ENCODE data around the gene OSBPL2. TPM values are rescaled to one million over a fixed set of nuclear protein-coding genes. Genes with fewer than 3 reads are reported as not detected.

The OSBPL2 gene
- total RNA-seq, 4 donors from 2014 or later = 25.3 to 43.1 (median 27.6) TPM

DNA sequence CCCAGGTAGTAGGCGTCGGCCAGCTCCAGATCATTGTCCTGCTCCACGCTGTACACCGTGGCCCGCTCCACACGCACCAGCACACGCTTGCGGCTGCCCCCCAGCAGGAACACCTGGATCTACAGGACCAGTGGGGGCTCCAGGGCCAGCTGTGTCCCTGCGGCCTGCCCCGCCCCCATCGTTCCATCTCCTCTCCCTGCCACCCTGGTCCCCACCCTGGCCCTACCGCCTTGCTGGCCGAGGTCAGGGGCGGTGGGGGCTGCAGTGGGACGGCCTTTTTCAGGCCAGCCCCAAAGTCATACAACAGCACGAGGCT lies 74.3 kb downstream of the OSBPL2 start:
- TF ChIP-seq, protein P1, sequence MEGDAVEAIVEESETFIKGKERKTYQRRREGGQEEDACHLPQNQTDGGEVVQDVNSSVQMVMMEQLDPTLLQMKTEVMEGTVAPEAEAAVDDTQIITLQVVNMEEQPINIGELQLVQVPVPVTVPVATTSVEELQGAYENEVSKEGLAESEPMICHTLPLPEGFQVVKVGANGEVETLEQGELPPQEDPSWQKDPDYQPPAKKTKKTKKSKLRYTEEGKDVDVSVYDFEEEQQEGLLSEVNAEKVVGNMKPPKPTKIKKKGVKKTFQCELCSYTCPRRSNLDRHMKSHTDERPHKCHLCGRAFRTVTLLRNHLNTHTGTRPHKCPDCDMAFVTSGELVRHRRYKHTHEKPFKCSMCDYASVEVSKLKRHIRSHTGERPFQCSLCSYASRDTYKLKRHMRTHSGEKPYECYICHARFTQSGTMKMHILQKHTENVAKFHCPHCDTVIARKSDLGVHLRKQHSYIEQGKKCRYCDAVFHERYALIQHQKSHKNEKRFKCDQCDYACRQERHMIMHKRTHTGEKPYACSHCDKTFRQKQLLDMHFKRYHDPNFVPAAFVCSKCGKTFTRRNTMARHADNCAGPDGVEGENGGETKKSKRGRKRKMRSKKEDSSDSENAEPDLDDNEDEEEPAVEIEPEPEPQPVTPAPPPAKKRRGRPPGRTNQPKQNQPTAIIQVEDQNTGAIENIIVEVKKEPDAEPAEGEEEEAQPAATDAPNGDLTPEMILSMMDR (IDR thresholded peaks at IDR 0.05; ENCODE audit: low read depth) = no peak

DNA sequence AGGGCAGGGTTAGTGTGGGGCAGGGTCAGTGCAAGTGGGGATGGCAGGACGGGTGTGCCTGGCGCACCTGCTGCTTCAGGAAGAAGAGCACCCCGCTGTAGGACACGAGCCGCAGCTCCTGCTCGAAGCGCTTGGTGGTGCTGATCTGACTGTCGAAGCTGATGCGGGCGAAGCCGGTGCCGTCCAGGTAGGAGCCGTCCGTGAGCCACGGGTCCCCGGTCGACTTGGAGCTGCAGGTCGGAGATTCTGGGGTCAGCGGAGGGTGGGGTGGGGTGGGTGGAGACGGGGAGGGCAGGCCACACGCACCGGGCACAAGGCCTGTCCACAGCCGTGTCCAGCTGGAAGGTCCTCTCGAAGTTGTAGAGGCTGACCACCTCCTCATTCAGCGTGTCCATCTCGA lies 74.7 kb downstream of the OSBPL2 start:
- TF ChIP-seq, protein P1 (IDR thresholded peaks at IDR 0.05; ENCODE audit: low read depth) = no peak

DNA sequence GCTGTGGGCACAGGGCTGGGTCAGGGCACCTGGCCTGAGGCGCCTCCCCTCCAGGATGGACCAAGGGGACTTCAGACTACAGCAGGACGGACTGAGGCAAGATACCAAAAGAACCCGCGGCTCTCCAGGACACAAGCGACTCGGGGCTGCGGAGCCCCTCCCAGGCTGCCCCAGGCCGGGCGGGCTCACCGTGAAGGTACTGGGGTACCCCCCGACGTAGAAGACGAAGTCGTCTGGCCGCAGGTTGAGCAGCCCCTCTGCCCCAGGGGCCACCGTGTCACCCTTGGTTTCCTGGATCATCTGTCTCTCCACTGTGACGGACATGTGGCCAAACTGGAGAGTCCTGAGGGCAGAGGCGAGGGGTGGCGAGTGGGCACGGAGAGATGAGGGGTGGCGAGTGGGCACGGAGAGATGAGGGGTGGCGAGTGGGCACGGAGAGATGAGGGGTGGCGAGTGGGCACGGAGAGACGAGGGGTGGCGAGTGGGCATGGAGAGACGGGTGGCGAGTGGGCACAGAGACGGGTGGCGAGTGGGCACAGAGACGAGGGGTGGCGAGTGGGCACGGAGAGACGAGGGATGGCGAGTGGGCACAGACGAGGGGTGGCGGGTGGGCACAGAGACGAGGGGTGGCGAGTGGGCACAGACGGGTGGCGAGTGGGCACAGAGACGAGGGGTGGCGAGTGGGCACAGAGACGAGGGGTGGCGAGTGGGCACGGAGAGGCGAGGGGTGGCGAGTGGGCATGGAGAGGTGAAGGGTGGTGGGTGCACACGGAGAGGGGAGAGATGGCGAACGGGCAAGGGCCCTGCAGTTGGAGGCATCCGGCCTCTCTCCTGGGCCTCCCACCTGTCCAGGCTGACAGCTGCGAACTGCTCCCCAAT lies 75.4 kb downstream of the OSBPL2 start:
- TF ChIP-seq, protein P1 (IDR thresholded peaks at IDR 0.05; ENCODE audit: low read depth) = no peak

DNA sequence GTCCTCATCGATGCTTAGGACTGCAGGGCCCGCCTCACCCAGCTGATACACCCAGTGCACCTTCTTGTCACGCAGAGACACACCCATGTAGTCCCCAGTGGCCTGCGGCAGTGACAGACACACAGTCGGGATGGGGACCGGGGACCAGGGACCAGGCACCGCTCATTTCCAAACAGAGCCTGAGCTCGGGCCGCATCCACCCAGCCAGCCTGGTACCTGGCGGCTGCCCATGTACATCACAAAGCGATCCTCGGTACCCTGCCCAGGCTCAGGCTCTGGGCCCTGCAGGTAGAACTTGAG lies 76.0 kb downstream of the OSBPL2 start:
- TF ChIP-seq, protein P1 (IDR thresholded peaks at IDR 0.05; ENCODE audit: low read depth) = no peak

DNA sequence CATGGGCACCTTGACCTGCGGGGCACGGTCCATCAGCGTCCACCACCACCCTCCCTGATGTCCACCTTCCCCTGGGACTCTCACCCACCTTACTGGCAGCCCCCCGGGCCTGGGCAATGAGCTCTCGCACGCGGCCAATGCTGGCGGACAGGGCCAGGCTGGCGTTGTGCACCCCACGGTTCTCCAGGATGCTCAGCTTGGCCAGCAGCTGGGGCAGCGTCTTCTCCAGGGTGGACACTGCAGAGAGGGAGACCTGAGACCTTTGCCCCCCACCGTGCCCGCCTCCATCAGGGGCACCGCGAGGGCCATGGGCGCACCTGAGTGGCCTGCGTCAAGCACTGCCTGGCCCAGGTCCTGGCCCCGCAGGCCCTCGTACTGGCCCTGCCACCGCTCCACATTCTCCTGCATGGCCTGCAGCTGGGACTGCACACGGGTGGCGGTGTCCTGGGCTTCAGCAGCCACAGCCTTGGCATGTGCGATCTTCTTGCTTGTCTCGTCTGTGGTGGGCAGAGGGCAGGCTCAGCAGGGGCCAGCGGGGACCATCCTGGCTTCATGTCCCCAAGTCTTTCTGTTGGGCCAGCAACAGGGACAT lies 76.5 kb downstream of the OSBPL2 start:
- TF ChIP-seq, protein P1 (IDR thresholded peaks at IDR 0.05; ENCODE audit: low read depth) = no peak

DNA sequence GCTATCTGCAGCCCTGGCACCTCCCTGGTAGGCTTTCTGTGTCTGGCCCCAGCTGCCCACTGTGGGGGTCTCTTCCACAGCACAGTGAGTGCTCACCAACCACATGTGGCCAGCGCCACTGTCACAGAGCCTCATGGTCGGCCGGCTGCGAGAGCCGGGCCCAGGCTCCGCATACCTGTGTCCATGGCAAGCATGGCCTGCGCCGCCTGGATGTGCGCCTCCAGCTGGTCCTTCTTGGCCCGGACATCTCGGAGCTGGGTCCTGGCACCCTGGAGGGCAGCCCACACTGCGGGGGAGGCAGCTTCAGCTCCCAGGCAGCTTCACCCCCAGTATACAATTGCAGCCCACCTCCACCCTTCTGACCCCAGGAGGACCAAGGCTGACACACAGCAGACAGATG lies 77.5 kb downstream of the OSBPL2 start:
- TF ChIP-seq, protein P1 (IDR thresholded peaks at IDR 0.05; ENCODE audit: low read depth) = no peak

DNA sequence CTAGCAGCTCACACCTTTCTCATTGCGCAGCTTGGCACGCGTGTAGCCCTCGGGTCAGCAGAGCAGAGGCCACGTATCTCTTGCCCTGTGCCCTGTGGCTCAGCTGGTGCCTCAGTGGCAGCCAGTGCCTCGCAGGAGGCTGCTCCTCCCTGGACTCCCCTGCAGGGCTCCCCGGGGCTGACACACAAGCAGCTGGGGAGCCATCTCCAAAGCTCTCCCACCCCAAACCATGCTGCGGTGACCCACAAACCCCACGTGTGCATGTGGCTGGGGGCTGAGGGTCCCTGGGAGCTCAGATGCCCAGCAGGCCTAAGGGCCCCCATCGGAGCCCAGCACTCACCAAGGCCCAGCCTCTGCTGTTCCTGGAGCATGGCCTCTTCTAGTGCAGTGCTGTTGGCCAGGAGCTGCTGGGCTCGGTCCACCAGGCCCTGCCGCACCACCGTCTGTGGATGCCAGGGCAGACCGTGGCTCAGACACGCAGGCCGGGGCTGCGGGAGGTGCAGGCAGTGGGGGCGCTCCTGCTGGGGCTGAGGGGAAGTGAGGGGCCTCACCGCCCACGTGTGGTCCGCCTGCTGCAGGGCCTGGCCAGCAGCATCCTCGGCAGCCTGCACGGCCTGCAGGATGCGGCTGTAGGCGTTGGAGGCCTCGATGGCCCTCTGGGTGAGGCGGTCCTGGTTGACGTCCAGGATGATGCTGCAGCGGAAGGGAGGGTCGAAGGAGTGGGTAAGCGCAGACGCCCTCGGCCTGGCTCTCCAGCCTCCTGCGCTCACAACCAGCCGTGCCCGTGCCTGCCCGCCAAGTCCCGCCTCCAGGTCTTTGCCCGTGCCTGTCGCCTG lies 78.2 kb downstream of the OSBPL2 start:
- TF ChIP-seq, protein P1 (IDR thresholded peaks at IDR 0.05; ENCODE audit: low read depth) = no peak

All from subcutaneous adipose tissue (tissue), 4 donors.